ENCODE results near the gene SPOCK1.
"Not testable (repeated sequence)": the region's sequence is repeated elsewhere in the genome, so short reads cannot be mapped to it uniquely, and the experiment has no call there.

Gene SPOCK1

DNA sequence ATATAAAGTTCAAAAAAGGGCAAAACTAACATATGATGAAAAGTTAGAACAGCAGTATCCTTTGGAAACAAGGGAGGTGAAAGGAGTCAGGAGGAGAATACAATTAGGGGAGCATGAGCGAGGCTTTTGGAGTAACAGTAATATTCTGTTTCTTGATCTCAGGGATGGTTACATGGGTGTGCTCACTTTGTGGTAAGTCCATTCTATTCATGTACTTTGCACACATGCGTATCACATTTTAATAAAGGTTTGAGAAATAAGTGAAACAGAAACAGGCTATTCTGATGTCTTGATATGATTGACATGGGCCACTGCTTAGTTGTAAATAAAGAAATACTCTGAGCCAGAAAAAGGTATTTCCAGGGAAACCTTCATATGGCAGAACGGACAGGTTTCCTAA, 208.8 kb downstream of the SPOCK1 start:
- no peak for DNase-seq

DNA sequence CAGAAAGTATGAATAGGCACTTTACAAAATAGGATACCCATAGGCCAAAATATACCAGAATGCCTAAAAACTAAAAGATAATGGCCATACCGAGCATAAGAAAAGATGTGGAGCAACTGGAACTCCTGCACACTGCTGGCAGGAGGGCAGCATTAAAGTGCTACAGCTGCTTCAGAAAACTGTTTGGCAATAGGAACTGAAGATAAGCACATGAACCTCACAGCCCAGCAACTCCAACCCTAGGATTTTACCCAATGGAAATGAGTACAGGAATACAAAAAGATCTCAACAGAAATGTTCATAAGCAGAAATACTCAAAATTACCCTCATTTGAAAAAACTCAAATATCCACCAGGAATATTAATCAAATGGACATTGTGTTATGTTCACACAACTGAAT, 209.3 kb downstream of the SPOCK1 start:
- no peak for DNase-seq

DNA sequence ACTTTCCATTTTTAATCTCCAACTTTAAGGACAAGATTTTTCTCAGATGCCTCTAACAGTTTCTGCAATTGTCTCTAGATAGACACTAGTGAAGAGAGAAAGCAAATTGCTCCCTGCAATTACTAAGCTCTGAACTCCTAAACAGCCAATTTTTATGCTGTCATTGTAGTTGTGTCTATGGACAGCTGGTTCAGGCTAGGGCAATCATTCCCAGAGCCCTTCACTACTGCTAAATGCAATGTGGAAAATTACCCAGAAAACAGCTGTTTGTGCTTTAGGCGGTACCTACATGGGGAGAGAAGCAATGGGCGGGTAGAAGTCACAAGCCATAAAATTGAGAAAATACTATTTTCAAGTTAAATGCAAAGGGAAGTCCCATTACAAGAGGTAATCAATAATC, 211.6 kb downstream of the SPOCK1 start:
- DNase-seq: no peak

DNA sequence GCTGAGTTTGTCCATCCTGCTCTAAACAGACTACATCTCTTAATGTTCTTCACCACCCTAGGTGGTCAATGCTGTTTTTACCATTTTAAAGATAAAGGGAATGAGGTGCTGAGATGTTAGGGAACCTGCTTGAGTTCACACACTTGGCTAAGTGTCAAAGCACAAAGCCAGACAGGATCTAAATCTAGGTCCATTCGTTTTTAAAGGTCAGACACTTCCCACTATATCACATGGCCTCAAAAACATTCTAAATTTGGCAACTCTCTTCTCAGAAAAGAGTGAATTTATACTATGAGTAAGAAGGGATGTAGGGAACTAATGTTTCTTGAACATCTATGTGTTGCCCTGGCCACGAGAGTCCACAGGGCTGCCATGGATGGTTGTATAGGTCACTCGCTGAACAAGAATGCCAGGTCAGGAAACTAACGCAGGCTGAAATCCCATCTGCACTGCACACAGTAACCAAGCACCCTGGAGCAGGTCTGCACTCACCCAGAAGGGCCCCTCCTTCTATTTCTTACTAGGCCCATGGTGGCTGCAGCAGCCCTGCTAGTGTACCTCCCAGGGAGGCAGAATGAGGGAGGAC, 213.0 kb downstream of the SPOCK1 start:
- DNase-seq: no peak

DNA sequence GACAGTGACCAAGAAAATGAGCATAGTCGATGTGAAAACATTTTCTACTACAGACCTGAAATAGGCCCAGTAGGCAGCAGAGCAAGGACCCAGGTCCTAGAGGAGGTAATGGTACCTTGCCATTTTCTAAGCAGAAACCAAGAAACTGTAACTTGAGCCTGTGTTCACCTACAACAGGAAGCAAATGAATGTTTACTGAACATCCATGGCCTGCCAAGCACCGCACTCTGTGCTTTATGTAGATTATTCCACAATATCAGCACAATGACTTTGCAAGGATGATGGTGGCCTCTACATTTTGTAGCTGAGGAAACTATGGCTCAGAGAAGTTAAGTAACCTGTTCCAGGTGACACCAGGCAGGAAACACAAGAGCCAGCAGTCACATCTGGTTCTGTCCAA, 215.3 kb downstream of the SPOCK1 start:
- no peak for DNase-seq

DNA sequence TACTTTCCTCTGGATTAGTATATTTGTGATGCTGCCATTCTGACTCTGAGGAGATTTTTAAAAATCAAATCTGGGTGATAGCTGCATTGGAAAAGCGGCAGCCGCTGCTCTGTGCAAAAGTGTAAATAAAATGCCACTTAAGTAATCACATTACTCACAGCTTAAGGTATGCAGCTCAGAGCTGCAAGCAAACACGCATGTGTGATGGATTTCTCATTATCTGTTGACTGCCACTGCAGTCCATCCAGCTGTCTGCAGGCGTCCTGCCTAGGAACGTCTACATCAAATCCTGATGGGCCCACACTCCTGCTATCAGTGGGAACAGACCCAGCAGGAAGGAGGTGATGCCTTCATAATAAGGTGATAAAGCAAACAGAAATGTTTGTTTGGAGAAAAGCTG, 216.9 kb downstream of the SPOCK1 start:
- no peak for DNase-seq

DNA sequence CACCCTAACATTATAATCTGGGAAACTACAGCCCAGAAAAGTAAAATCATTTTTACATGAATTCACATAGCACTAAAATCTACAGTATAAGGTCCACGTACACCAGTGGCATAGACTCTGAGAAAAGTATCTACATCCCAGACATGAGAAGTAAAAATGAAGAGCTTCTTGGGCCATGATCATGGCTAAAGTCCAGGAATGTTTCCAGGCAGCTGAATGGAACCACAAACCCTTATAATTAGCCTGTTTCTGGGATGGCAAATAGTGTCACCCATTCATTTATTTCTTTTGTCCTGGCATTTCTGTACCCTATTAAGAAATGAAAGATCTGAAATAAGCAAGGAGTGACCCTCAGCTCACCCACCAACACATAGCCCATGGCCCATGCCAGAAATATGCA, 217.9 kb downstream of the SPOCK1 start:
- no peak for DNase-seq

DNA sequence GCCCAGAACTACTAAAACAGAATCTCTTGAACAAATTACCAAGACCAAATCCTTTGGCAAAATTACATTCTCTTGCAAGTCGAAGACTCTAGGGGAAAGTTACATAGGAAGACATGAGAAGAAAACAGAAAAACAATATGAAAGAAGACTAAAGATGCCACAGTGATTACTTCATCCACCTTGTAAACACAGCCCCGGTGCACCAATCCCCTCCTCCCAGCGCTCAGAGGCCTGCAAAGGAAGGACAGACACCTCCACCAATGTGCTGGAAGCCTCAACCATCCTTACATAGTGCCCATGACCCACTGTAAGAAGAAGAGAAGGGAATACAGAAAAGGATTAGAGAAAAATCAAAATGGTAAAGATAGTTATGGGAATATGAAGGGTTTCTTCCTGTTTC, 218.5 kb downstream of the SPOCK1 start:
- DNase-seq: no peak

DNA sequence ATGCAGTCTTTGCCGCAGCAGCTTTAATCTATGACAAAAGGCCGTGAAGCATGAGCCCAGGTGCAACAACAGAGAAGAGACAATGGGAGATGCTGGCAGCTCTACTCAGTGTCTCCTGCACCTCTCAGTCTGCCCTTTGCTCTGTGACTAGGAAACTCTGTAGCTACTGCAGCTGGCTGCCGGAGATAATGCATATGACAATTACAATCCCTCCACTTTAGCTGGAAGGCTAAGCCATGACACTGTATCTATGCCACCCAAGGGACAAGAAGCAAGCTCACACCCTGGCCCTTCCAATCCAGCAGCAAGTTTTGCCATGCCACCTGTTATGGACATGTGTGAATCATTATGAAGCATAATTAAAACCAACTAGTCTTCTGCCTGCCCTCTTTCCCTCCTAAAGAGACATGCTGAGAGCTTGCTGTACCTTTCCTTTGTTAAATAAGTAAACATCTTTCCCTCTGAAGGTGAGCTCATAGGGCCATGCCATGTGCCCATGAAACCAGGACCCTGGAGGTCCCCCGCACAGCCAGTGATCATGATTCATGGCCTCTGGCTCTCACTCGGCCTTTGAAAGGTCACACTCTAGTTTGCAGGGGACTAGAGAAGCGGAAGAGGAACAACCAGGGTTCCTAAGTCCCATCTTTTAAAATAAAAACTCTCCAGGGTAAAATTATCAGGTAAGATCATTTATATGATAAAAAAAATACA, 219.4 kb downstream of the SPOCK1 start:
- no peak for DNase-seq

DNA sequence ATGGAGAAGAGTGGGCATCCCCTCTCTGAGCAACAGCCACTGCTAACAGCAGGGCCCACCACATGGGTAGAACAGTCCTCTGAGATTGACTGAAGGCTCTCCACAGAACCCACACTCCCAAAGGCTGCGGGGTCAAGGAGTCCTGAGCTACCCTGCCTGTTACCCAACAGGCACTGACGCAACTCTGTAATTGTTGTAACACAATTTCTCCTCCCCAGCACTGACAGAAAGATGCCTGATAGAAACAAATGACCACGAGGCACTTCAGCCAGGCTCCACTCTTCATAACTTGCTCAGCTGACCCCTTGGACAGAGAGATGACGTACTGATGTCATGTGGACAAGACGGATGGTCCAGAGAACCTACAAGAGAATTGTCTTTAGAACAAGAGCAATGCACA, 220.7 kb downstream of the SPOCK1 start:
- no peak for DNase-seq

DNA sequence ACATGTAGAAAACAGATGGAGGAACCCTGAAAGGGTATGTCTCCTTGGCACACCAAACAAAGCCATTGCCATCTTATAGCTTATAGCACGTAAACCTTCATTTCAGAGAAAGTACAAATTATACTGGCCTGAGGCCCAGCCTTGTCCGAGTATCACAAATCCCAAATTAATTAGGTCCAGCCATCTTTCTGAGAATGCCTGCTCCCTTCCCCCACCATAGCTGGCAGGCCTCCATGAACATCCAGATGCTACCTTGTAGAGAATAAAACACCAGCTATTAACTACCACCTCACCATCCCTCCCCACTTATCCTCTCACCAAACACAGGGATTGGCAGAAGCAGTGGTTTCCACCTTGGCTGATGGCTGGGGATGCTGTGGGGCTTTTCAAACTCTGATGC, 224.0 kb downstream of the SPOCK1 start:
- DNase-seq: no peak

DNA sequence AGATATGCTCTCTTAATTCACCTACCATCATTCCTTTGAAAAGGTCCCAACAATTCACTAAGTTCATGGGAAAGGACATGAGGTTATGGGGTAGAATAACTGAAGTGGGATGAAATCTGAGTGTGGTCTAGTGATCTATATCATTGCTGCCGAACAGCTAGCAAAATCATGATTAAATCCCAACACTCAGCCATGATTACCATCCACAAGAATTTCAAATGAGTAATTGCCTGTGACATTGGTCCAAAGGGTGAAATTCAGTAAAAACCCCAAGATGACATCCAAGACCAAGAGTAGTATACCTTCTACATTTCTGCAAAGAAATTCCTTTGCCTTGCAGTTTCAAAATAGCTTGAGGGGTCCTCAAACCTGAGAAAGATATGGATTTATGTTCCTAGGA, 225.6 kb downstream of the SPOCK1 start:
- no peak for DNase-seq

DNA sequence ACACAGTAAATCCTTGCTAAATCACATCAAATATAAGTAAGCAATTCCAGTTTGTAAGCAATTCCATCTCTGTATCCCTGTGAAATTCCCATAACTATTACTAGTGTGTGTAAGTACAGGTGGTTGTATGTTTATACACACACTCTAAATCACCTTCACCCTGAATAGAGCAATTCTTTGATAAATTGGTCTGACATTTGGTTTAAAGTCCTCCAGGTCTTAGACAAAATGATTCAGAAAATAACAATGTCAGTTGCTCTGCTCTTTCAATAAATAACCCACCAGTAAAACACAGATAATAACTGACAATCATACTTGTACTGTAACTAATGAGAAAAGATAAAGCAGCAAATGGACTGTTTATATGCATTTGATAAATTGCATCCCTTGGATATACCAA, 226.3 kb downstream of the SPOCK1 start:
- no peak for DNase-seq

DNA sequence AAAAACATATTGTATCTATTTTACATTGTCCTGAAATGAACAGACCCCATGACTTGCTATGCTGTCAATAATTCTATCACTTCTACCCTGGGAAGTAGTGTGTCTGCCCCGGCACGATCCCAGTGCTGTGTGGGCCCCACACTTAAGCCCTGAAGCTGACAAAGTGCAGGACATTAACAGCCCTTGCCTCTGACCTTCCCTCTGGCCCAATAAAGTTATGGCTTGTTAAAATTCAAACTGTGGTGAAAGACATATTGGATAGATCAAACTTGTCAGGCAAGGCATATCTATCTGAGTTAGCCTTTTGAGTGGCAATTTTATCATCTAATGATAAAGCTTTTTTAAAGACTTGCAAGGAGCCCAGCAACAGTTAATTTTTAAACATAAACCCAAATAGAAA, 229.2 kb downstream of the SPOCK1 start:
- DNase-seq: no peak

DNA sequence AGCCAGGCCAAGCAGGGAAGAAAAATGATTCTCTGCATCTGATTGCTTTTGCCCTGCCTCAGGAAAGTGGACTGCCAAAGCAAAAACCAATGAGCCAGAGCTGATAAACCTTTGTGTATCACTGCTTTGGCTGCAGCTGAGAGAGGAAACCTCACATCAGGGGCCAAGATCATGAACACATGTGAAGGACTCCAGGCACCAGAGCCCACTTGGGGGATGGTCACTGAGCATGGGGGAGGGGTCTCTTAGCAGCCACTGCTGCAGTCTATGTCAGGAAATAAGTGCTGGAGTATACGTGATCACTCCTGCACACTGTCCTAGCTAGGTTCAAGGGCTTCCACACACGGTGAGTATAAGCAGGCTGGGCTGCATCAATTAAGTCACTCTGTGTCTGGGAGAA, 229.9 kb downstream of the SPOCK1 start:
- no peak for DNase-seq

DNA sequence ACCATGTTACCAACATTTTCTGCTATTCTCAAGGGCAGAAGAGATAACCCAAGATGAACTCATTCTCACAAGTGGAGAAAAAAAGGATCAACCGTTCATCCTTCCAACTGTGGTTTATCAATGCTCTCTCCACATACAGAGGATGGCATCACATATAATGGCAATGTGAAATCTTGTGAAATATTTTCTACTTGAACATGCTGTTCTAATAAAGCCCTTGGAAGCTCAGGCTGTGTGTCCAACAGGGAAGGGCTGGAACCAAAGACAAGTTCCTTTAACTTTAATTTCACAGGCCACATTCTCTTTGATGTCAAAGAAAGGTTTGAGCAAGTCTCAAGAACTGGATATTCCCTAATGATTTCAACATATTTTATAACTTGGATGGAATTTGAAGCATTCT, 230.5 kb downstream of the SPOCK1 start:
- DNase-seq: no peak

DNA sequence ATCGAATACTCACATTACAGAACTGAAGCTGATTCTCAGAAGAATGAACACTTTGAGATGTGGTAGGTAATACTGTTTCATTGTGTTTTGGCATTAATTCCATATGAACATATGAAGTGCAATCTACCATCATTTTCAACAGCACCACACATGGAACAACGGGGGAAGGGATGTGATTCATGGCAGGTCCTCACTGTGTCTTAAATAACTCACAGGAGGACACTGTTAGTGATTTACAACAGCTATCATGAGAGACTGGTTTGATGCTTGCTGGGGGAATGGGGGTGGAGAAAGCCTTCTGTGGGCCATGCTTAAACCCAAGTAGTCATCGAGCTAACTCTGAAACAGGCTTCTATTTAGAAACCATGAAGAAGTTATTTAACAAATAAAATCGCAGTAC, 232.9 kb downstream of the SPOCK1 start:
- DNase-seq: no peak

DNA sequence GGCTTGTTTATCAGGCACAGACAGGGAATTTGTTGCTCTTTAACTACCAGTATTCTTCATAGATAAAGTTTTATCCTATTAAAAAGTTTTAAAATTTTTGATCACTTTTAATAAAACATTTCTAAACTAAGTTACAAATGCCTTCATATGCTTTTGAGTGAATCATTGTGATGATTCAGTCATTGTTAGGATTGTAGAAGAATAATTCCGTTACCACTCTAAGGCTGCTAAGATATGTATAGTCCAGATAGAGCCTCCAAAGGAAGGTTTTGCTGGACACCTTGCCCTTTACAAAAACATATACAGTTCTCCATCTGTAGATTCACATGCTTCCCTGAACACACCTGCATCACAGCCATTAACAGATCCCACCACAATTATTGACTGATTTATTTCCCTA, 233.7 kb downstream of the SPOCK1 start:
- no peak for DNase-seq

DNA sequence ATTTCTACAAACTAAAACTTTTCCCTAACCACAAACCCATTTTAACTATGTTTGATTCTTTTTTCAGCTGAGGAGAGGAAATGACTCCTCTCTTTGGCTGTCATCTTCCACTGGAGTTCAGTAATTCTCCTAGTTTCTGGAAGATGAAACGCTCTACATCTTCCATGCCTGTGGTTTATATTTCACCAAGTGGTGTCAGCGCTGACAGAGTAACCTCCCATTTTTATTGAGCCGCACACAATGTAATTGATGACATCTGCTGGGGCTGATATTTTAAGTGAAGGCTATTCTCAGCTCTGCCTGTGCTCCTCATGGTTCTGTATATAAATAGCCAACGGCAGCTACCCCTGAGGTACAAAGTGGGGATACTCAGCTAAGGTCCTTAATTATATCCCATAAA, 234.6 kb downstream of the SPOCK1 start:
- DNase-seq: no peak

DNA sequence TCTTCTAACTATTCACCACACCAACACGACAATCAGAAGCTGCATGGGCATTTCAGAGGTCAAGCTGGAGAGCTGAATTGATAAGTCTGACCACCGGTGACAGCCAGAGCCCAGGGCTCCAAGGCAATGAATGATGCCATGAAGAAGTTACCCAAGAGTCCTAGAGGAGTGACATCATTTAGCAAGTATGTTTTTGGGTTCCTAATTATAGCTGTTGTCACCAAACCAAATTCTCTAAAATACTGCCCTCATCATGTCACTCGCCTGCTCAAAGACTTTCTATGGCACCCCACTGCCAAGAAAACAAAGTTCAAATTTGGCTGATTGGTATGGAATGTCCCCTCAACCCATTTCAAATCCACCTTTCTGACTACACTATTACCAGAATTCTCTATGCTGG, 235.1 kb downstream of the SPOCK1 start:
- DNase-seq: no peak

DNA sequence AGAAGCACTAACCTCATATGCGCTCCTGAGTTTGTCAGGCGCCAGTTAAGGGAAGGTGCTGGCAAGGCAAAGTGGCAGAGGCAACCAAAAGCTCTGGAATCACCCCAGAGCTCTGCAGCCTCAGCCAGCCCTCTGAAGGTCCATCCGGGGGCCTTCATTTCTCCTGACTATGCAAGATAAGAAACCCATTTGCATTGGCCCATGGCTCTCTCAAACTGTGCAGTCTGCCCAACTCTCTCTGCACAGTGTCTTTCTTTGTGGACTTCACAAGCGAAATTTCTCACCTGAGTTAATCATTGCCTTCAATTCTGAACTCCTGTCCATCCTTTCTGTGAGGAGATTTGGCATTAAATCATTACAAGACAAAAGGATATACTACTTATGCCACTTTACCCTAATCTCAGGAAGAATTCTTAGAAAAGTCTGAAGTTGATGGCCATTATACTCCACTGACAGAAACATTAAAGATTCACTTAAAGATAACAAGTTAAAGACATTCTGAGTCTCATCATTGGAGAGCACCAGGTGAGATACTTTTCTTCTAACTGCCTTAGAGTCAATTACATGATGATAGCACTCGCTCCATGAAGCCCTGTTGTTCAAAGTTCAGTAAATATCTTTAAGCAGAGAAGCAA, 235.6 kb downstream of the SPOCK1 start:
- no peak for DNase-seq

DNA sequence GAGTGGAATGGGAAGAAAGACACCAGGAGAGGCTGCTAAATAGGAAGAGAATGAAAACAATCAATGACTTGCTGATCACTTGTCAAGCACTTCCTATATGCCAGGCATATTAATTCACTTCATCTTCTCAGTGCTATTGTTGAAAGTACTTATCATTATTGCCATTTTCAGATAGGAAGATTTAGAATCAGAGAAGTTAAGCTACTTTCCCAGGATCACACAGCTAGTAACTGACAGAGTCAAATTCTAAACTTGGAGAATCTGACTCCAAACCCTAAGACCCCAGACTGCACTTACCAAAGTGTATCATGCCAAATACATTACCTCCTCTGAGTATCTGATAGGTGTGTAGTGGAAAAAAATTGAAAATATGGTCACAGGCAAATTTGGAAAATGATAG, 236.3 kb downstream of the SPOCK1 start:
- DNase-seq: no peak

DNA sequence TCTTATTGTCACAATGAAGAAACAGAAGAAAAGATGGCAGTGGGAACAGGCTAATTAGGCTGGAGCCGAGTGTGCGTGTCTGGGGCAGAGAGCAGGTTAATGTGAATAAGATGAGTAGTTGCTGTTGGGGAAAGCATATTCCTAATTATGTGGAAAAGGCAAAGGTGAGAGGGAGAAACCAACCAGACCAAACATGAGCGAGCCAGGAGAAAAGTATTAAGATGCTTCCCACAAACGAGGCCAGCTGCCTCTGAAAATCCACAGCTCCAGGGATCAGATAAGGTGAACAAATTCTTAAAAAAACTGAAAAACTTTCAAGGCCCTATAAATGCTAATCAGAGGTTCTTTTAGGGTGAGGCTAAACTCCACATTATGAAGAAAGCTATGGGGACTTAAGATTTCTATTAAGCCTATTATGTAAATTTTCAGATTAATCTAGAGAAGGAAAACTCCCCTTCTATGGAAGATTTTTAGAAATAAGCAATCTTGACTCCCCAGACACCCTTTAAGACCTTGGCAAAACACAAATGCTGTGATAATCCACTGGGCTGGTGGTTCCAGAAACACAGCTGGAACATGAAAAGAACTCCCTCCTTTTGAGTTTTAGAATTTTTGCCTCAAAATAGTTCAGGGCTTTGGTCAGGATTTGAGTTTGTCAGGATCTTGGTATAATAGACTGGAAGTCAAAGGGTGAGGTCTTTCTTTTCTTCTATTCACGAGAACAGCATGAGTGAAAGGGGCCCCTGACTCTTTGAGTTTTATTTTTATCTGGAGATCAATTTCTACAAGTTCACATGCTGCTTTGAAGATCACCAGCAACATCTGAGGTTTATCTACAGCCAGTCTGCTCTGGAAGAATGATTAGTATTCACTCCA, 238.1 kb downstream of the SPOCK1 start:
- DNase-seq: no peak

DNA sequence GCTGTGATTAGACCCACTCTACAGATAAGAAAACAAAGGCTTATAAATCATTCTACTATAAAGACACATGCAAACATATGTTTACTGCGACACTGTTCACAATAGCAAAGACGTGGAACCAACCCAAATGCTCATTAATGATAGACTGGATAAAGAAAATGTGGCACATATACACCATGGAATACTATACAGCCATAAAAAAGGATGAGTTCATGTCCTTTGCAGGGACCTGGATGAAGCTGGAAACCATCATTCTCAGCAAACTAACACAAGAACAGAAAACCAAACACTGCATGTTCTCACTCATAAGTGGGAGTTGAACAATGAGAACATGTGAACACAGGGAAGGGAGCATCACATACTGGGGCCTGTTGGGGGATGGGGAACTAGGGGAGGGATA, 240.0 kb downstream of the SPOCK1 start:
- not testable (repeated sequence) for DNase-seq
